HepG2 (cell line): Measurements from ENCODE around the gene HSD17B8. TPM values are rescaled to one million over a fixed set of nuclear protein-coding genes. Genes with fewer than 3 reads are reported as not detected.

Experiments used
- ATAD3A ChIP-seq: sonication (generic); formaldehyde crosslinking; IDR thresholded peaks from 2 replicates; pipeline ENCODE4 v1.4.0; 2020; ENCODE audit warnings: missing genetic modification reagents
- HMG20A ChIP-seq: IDR thresholded peaks from 2 replicates; pipeline ENCODE4 v1.6.1; 2016; ENCODE audit warnings: borderline replicate concordance
- HMGA1 ChIP-seq: sonication (generic); formaldehyde crosslinking; conservative IDR thresholded peaks from 2 replicates; pipeline ENCODE4 v1.4.0; 2020; ENCODE audit warnings: missing genetic modification reagents
- HNF1A ChIP-seq, 2 experiments: sonication (generic) in 1 of 2; formaldehyde crosslinking in 1 of 2; IDR thresholded peaks; 2 replicates each; pipeline versions ENCODE4 v1.4.0 to v1.6.1; 2016 to 2020; ENCODE audit warnings: borderline replicate concordance in 1 of 2, low read depth in 1 of 2, mild to moderate bottlenecking in 1 of 2, missing genetic modification reagents in 1 of 2
- KDM2A ChIP-seq: sonication (generic); formaldehyde crosslinking; IDR thresholded peaks from 2 replicates; pipeline ENCODE4 v1.4.0; 2020; ENCODE audit warnings: low read depth, missing genetic modification reagents, borderline replicate concordance
- KLF9 ChIP-seq: IDR thresholded peaks from 2 replicates; pipeline ENCODE4 v1.6.1; 2016; ENCODE audit warnings: low read depth
- MAX ChIP-seq: IDR thresholded peaks from 2 replicates; pipeline ENCODE4 v1.6.1; 2012; ENCODE audit warnings: inconsistent platforms
- MEF2D ChIP-seq: sonication (generic); formaldehyde crosslinking; IDR thresholded peaks from 2 replicates; pipeline ENCODE4 v1.5.1; 2020; ENCODE audit warnings: mild to moderate bottlenecking, missing genetic modification reagents
- MEIS1 ChIP-seq: sonication (generic); formaldehyde crosslinking; IDR thresholded peaks from 2 replicates; pipeline ENCODE4 v1.9.0; 2021; ENCODE audit warnings: mild to moderate bottlenecking, missing genetic modification reagents, moderate library complexity, borderline replicate concordance
- MYC ChIP-seq: sonication (generic); formaldehyde crosslinking; IDR thresholded peaks from 2 replicates; pipeline ENCODE4 v1.9.0; 2021; ENCODE audit warnings: missing genetic modification reagents, borderline replicate concordance
- NCOR1 ChIP-seq: fragments of 200-600 bp; sonication (generic); IDR thresholded peaks from 2 replicates; pipeline ENCODE4 v1.7.0; 2017; ENCODE audit warnings: antibody characterized with exemption, low read length, borderline replicate concordance
- PATZ1 ChIP-seq: sonication (generic); formaldehyde crosslinking; IDR thresholded peaks from 2 replicates; pipeline ENCODE4 v1.4.0; 2020; ENCODE audit warnings: missing genetic modification reagents
- POLR2G ChIP-seq: fragments of 200-400 bp; formaldehyde crosslinking; IDR thresholded peaks from 2 replicates; pipeline ENCODE4 v1.6.1; 2018; ENCODE audit warnings: mild to moderate bottlenecking, low read depth, low read length, moderate library complexity
- SALL1 ChIP-seq: sonication (generic); formaldehyde crosslinking; IDR thresholded peaks from 2 replicates; pipeline ENCODE4 v1.8.0; 2022; ENCODE audit warnings: mild to moderate bottlenecking, missing genetic modification reagents
- SIX1 ChIP-seq: sonication (generic); formaldehyde crosslinking; IDR thresholded peaks from 2 replicates; pipeline ENCODE4 v1.4.0; 2020; ENCODE audit warnings: missing genetic modification reagents, borderline replicate concordance
- SMAD9 ChIP-seq: sonication (generic); formaldehyde crosslinking; IDR thresholded peaks from 2 replicates; pipeline ENCODE4 v1.5.1; 2020; ENCODE audit warnings: mild to moderate bottlenecking, missing genetic modification reagents
- TAF1 ChIP-seq: sonication (generic); formaldehyde crosslinking; IDR thresholded peaks from 2 replicates; pipeline ENCODE4 v1.4.0; 2020; ENCODE audit warnings: missing genetic modification reagents
- ZBTB7B ChIP-seq: sonication (generic); formaldehyde crosslinking; IDR thresholded peaks from 2 replicates; pipeline ENCODE4 v1.4.0; 2020; ENCODE audit warnings: missing genetic modification reagents
- ZNF512B ChIP-seq: sonication (generic); formaldehyde crosslinking; IDR thresholded peaks from 2 replicates; pipeline ENCODE4 v1.5.1; 2020; ENCODE audit warnings: missing genetic modification reagents, mild to moderate bottlenecking, borderline replicate concordance
- ZNF749 ChIP-seq: sonication (generic); formaldehyde crosslinking; IDR thresholded peaks from 2 replicates; pipeline ENCODE4 v1.8.0; 2022; ENCODE audit warnings: mild to moderate bottlenecking, missing genetic modification reagents, moderate library complexity, borderline replicate concordance
- ZSCAN12 ChIP-seq: sonication (generic); formaldehyde crosslinking; IDR thresholded peaks from 2 replicates; pipeline ENCODE4 v1.9.0; 2021; ENCODE audit warnings: mild to moderate bottlenecking, missing genetic modification reagents
- ZSCAN25 ChIP-seq: sonication (generic); formaldehyde crosslinking; IDR thresholded peaks from 2 replicates; pipeline ENCODE4 v1.8.0; 2022; ENCODE audit warnings: mild to moderate bottlenecking, missing genetic modification reagents
- polyA plus RNA-seq, 8 experiments: library from polyadenylated mRNA; depleted of rRNA in 3 of 8; stranded (reverse) in 7 of 8; unstranded in 1 of 8; fragments of >200 nt; fragmentation: Illumina TruSeq in 4 of 8; extraction: Trizol in 4 of 8; gene quantifications; 2 replicates each; pipeline versions ENCODE4 v1.2.1 to v1.2.3, GENCODE V29; 2011 to 2016; ENCODE audit warnings: low read depth in 4 of 8, missing spikeins in 1 of 8, mixed read lengths in 1 of 8; ENCODE audit not compliant: insufficient read depth in 1 of 8
- total RNA-seq, 5 experiments: library from RNA; depleted of rRNA; stranded (reverse); fragments of >200 nt; fragmentation: Illumina TruSeq; extraction: Trizol; gene quantifications; 2 replicates each; pipeline ENCODE4 v1.2.3, GENCODE V29; 2016; ENCODE audit warnings: low read depth in 1 of 5

The HSD17B8 gene
- total and polyA plus RNA-seq, 2 of the 13 experiments (the other 11 are each of a cell fraction or from before 2014, with no cell fraction given) = 12.6 to 20.1 TPM

- no peak for TF ChIP-seq ZNF512B
- TF ChIP-seq ZSCAN12 (CRISPR knock-in tag) = no peak
- no peak for TF ChIP-seq SIX1 (CRISPR knock-in tag)
- TF ChIP-seq KLF9 (CRISPR knock-in tag) = no peak
- peak; percentile 26; the same call in 1 of the 2 replicates for TF ChIP-seq KDM2A (CRISPR knock-in tag)
- TF ChIP-seq SMAD9 (CRISPR knock-in tag) = no peak
- TF ChIP-seq ZSCAN25 = peak; percentile 89
- TF ChIP-seq POLR2G = no peak
- TF ChIP-seq PATZ1 (CRISPR knock-in tag) = peak; percentile 91
- no peak for TF ChIP-seq ATAD3A (CRISPR knock-in tag)
- no peak for TF ChIP-seq MEF2D (CRISPR knock-in tag)
- TF ChIP-seq HMG20A = peak; percentile 28; the same call in 1 of the 2 replicates
- no peak for TF ChIP-seq HNF1A (IDR thresholded peaks at IDR 0.05; ENCODE audit: low read depth)
- 0 out of 2 replicates have a peak, but pooled peaks have one; percentile 19 for TF ChIP-seq HNF1A (CRISPR knock-in tag; IDR thresholded peaks at IDR 0.05; ENCODE audit: borderline replicate concordance)
- TF ChIP-seq ZNF749 (CRISPR knock-in tag) = no peak
- TF ChIP-seq MAX = peak; percentile 66
- no peak for TF ChIP-seq NCOR1
- TF ChIP-seq TAF1 (CRISPR knock-in tag) = no peak
- TF ChIP-seq HMGA1 (CRISPR knock-in tag) = no peak
- TF ChIP-seq ZBTB7B (CRISPR knock-in tag) = peak; percentile 50; the same call in 1 of the 2 replicates
- TF ChIP-seq MYC (CRISPR knock-in tag) = no peak
- peak; percentile 37 for TF ChIP-seq SALL1 (CRISPR knock-in tag)
- no peak for TF ChIP-seq MEIS1 (CRISPR knock-in tag)
Observed at GRCh38 chr6:33190504-33191107, 13.8 kb upstream of the HSD17B8 start (continued).
